HEK293 (cell line): ENCODE measurements around the gene PTGER4.

Experiments used
- CTCF ChIP-seq: fragments of 450-650 bp; formaldehyde crosslinking; IDR thresholded peaks from 2 replicates; pipeline ENCODE4 v1.5.1; 2016; ENCODE audit warnings: missing biosample characterization, missing genetic modification characterization
- ZFP41 ChIP-seq: fragments of 450-650 bp; formaldehyde crosslinking; IDR thresholded peaks from 2 replicates; pipeline ENCODE4 v1.5.1; 2016; ENCODE audit warnings: missing biosample characterization, missing genetic modification characterization, borderline replicate concordance
- ZNF133 ChIP-seq: fragments of 450-650 bp; formaldehyde crosslinking; IDR thresholded peaks from 2 replicates; pipeline ENCODE4 v1.5.1; 2016; ENCODE audit warnings: missing biosample characterization, missing genetic modification characterization
- ZNF18 ChIP-seq: fragments of 450-650 bp; formaldehyde crosslinking; IDR thresholded peaks from 2 replicates; pipeline ENCODE4 v1.5.1; 2016; ENCODE audit warnings: missing biosample characterization, missing genetic modification characterization
- ZNF248 ChIP-seq: fragments of 450-650 bp; formaldehyde crosslinking; IDR thresholded peaks from 2 replicates; pipeline ENCODE4 v1.5.1; 2017; ENCODE audit warnings: missing biosample characterization, missing genetic modification characterization
- ZNF354C ChIP-seq: fragments of 450-650 bp; formaldehyde crosslinking; IDR thresholded peaks from 2 replicates; pipeline ENCODE4 v1.5.1; 2016; ENCODE audit warnings: missing biosample characterization, missing genetic modification characterization, low read depth, borderline replicate concordance
- ZNF626 ChIP-seq: fragments of 450-650 bp; sonication (Bioruptor Pico); formaldehyde crosslinking; IDR thresholded peaks from 2 replicates; pipeline ENCODE4 v1.5.1; 2018; ENCODE audit warnings: missing biosample characterization, missing genetic modification characterization, inconsistent platforms
- ZNF670 ChIP-seq: fragments of 450-650 bp; formaldehyde crosslinking; IDR thresholded peaks from 2 replicates; pipeline ENCODE4 v1.5.1; 2016; ENCODE audit warnings: missing biosample characterization, missing genetic modification characterization, low read depth
- ZNF776 ChIP-seq: fragments of 450-650 bp; formaldehyde crosslinking; IDR thresholded peaks from 2 replicates; pipeline ENCODE4 v1.5.0; 2017; ENCODE audit warnings: missing biosample characterization, missing genetic modification characterization, borderline replicate concordance
- ZNF843 ChIP-seq: fragments of 450-650 bp; formaldehyde crosslinking; IDR thresholded peaks from 2 replicates; pipeline ENCODE4 v1.5.1; 2016; ENCODE audit warnings: missing biosample characterization, missing genetic modification characterization
- ZSCAN16 ChIP-seq: fragments of 450-650 bp; formaldehyde crosslinking; IDR thresholded peaks from 2 replicates; pipeline ENCODE4 v1.5.1; 2016; ENCODE audit warnings: missing biosample characterization, missing genetic modification characterization
- TF ChIP-seq, protein P1 (sequence below): fragments of 450-650 bp; formaldehyde crosslinking; IDR thresholded peaks from 2 replicates; pipeline ENCODE4 v1.5.1; 2016; ENCODE audit warnings: missing biosample characterization, missing genetic modification characterization
- TF ChIP-seq, protein P2 (sequence below): fragments of 450-650 bp; formaldehyde crosslinking; IDR thresholded peaks from 2 replicates; pipeline ENCODE4 v1.5.1; 2016; ENCODE audit warnings: missing biosample characterization, missing genetic modification characterization, low read depth
- TF ChIP-seq, protein P3 (sequence below): fragments of 450-650 bp; IDR thresholded peaks from 2 replicates; pipeline ENCODE4 v1.5.1; 2018; ENCODE audit warnings: missing biosample characterization, mild to moderate bottlenecking, missing genetic modification characterization

- TF ChIP-seq ZSCAN16 (tag by site-specific recombination) (no peak), ZNF670 (tag by site-specific recombination) (no peak), ZNF776 (tag by site-specific recombination) (no peak), CTCF (no peak), ZNF843 (tag by site-specific recombination) (no peak), ZNF18 (tag by site-specific recombination) (no peak), ZFP41 (tag by site-specific recombination) (no peak), ZNF248 (tag by site-specific recombination) (no peak), ZNF354C (no peak), ZNF626 (tag by site-specific recombination) (no peak), ZNF133 (tag by site-specific recombination) (no peak)
- TF ChIP-seq, protein P1, sequence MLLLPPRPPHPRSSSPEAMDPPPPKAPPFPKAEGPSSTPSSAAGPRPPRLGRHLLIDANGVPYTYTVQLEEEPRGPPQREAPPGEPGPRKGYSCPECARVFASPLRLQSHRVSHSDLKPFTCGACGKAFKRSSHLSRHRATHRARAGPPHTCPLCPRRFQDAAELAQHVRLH, result no peak
- TF ChIP-seq, protein P2, sequence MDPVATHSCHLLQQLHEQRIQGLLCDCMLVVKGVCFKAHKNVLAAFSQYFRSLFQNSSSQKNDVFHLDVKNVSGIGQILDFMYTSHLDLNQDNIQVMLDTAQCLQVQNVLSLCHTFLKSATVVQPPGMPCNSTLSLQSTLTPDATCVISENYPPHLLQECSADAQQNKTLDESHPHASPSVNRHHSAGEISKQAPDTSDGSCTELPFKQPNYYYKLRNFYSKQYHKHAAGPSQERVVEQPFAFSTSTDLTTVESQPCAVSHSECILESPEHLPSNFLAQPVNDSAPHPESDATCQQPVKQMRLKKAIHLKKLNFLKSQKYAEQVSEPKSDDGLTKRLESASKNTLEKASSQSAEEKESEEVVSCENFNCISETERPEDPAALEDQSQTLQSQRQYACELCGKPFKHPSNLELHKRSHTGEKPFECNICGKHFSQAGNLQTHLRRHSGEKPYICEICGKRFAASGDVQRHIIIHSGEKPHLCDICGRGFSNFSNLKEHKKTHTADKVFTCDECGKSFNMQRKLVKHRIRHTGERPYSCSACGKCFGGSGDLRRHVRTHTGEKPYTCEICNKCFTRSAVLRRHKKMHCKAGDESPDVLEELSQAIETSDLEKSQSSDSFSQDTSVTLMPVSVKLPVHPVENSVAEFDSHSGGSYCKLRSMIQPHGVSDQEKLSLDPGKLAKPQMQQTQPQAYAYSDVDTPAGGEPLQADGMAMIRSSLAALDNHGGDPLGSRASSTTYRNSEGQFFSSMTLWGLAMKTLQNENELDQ (tag by site-specific recombination), result no peak
- TF ChIP-seq, protein P3, sequence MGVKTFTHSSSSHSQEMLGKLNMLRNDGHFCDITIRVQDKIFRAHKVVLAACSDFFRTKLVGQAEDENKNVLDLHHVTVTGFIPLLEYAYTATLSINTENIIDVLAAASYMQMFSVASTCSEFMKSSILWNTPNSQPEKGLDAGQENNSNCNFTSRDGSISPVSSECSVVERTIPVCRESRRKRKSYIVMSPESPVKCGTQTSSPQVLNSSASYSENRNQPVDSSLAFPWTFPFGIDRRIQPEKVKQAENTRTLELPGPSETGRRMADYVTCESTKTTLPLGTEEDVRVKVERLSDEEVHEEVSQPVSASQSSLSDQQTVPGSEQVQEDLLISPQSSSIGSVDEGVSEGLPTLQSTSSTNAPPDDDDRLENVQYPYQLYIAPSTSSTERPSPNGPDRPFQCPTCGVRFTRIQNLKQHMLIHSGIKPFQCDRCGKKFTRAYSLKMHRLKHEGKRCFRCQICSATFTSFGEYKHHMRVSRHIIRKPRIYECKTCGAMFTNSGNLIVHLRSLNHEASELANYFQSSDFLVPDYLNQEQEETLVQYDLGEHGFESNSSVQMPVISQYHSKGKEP, result no peak
These were observed 36.9 kb downstream of the PTGER4 start for GRCh38 chr5:40716590-40716989.
